ENCODE measurements around the gene CDK5R2.
A peak's percentile ranks its signal among the peaks of the same experiment; 100 is the strongest.
"Not testable (repeated sequence)": the region's sequence is repeated elsewhere in the genome, so short reads cannot be mapped to it uniquely, and the experiment has no call there.

CDK5R2 gene

GRCh38 chr2:218959141-218959731 is at the start of gene CDK5R2:
Gene CDK5R2 (plus strand): TSS chr2:218959666. CDS start chr2:218959821, 155 bp downstream.
- DNase-seq (ENCODE audit: low read depth) = peak; percentile 83

- DNase-seq (ENCODE audit: low read depth) = no peak
Observed at GRCh38 chr2:218910741-218911140, 48.7 kb upstream of the CDK5R2 start.

GRCh38 chr2:218920504-218920903 is 39.0 kb upstream of the CDK5R2 start:
- no peak for DNase-seq (ENCODE audit: low read depth)

GRCh38 chr2:218924757-218925156 is 34.7 kb upstream of the CDK5R2 start:
- no peak for DNase-seq (ENCODE audit: low read depth)

- DNase-seq (ENCODE audit: low read depth) = no peak
Observed at GRCh38 chr2:218925434-218925833, 34.0 kb upstream of the CDK5R2 start.

- no peak for DNase-seq (ENCODE audit: low read depth)
Observed at GRCh38 chr2:218927422-218927821, 32.0 kb upstream of the CDK5R2 start.

- DNase-seq (ENCODE audit: low read depth) = no peak
Observed at GRCh38 chr2:218927876-218928275, 31.6 kb upstream of the CDK5R2 start.

GRCh38 chr2:218930488-218930887 is 29.0 kb upstream of the CDK5R2 start:
- not testable (repeated sequence) for DNase-seq (ENCODE audit: low read depth)

- not testable (repeated sequence) for DNase-seq (ENCODE audit: low read depth)
Observed at GRCh38 chr2:218931751-218932150, 27.7 kb upstream of the CDK5R2 start.

GRCh38 chr2:218944759-218945404 is 14.6 kb upstream of the CDK5R2 start:
- DNase-seq (ENCODE audit: low read depth) = no peak

GRCh38 chr2:218946621-218947020 is 12.8 kb upstream of the CDK5R2 start:
- DNase-seq (ENCODE audit: low read depth) = no peak

GRCh38 chr2:218952160-218952559 is 7.3 kb upstream of the CDK5R2 start:
- DNase-seq (ENCODE audit: low read depth) = no peak

GRCh38 chr2:218953366-218953954 is 6.0 kb upstream of the CDK5R2 start:
- no peak for DNase-seq (ENCODE audit: low read depth)

- DNase-seq (ENCODE audit: low read depth) = no peak
Observed at GRCh38 chr2:218954541-218955300, 4.7 kb upstream of the CDK5R2 start.

- DNase-seq (ENCODE audit: low read depth) = no peak
Observed at GRCh38 chr2:218956039-218956438, 3.4 kb upstream of the CDK5R2 start.

GRCh38 chr2:218957671-218958070 is 1.8 kb upstream of the CDK5R2 start:
- DNase-seq (ENCODE audit: low read depth) = no peak

GRCh38 chr2:218958276-218958675 is 1.2 kb upstream of the CDK5R2 start:
- no peak for DNase-seq (ENCODE audit: low read depth)

- no peak for DNase-seq (ENCODE audit: low read depth)
Observed at GRCh38 chr2:218959761-218960308, 369 bp downstream of the CDK5R2 start.

GRCh38 chr2:218960309-218961165 is 1.1 kb downstream of the CDK5R2 start:
- DNase-seq (ENCODE audit: low read depth) = no peak

- DNase-seq (ENCODE audit: low read depth) = no peak
Observed at GRCh38 chr2:218961229-218961628, 1.8 kb downstream of the CDK5R2 start.
